ENCODE data around the gene APOD. TPM values are rescaled to one million over a fixed set of nuclear protein-coding genes. Genes with fewer than 3 reads are reported as not detected.

APOD gene
- total RNA-seq, 2 experiments from 2014 or later = 9.3 TPM; not detected in 1

DNA sequence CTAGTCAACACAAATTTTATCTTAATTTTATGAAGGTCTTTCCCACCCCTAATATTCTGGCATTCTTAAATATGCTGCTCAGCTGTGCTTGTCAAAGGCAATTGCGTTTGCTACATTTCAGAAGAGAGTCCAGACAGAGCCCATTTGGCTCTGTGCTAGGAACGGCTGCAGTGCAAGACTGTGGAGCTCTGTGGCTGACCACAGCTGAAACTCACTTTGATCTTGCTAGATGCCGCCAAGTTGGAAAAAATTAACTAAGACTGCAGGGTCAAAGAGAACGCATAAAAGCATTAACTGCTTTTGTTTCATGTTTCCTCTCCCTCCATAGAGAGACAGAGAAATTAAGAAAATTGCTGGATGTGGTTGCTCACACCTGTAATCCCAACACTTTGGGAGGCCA is 33.0 kb downstream of the APOD start:
- Mint-ChIP-seq H3K4me1 (peaks cover 64% of the 10 kb centered on the region), H3K36me3 (no peaks in the 10 kb centered on the region), H3K27me3 (no peaks in the 10 kb centered on the region), H3K9me3 (ENCODE audit: low read depth) (no peaks in the 10 kb centered on the region), H3K4me3 (peak overlapping the region; percentile 71), H3K27ac (peak overlapping the region; percentile 91)
- ATAC-seq = peak; percentile 40
- CTCF ChIA-PET = interaction anchor here (0.8 to 4.0 kb wide), 8 partner anchors 8 to 863 kb away, joined by 3 to 28 read pairs (median 6); partner anchors contain the start of gene XXYLT1
- DNase-seq = peak; percentile 65

DNA sequence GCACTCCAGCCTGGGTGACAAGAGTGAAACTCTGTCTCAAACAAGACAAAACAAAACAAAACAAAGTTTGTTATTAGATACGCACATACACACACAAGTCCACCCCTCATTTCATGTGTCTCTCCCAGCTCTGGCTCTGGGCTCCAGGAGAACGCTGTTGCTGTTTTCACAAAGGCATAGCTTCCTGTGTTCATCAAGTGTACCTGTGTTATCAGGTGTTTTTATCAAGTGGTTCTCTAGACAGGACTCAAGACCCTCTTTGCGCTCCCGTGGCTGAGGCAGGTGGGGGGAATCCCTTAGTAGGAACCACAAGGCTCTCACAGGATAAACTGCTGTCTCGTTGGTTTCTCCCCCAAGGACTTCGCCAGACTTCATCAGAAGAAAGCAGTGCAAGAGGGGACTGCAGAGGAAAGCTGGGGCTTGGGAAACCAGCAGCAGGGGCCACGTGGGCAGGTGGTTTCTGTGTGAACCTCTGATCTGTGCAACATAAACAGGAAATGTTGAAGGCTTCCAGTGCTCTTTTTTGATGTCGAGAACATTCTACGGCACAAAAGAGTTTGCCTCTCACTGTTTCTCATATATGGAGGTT is 33.7 kb downstream of the APOD start:
- Mint-ChIP-seq H3K9me3 (ENCODE audit: low read depth) (no peaks in the 10 kb centered on the region), H3K27ac (peak overlapping the region; percentile 91), H3K4me3 (peak overlapping the region; percentile 71), H3K36me3 (no peaks in the 10 kb centered on the region), H3K4me1 (peaks cover 71% of the 10 kb centered on the region), H3K27me3 (no peaks in the 10 kb centered on the region)
- CTCF ChIA-PET = interaction anchor here (0.7 to 4.0 kb wide), 9 partner anchors 8 to 862 kb away, joined by 3 to 28 read pairs (median 5); partner anchors contain the start of gene XXYLT1
- ATAC-seq (peak; percentile 73), DNase-seq (peak; percentile 92)

DNA sequence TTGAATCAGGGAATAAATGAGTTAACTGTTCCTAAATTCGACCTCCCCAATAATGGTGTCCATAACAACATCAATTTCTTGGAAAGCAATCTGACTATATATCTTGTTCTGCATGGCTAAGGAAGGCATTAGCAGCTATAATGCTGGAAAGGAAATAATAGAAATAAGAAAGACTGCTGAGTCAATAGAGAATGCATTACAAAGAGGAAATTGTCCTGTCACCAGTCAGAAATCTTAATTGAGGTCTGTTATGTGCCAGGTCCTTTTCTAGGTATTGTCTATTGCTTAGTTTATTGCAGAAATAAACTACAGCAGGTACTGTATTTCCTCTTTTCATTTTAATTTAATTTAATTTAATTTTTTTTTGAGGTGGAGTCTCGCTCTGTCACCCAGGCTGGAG is 34.8 kb downstream of the APOD start:
- Mint-ChIP-seq H3K9me3 (ENCODE audit: low read depth) (no peaks in the 10 kb centered on the region), H3K4me3 (no peak overlapping the region), H3K27ac (peak overlapping the region; percentile 0), H3K36me3 (no peaks in the 10 kb centered on the region), H3K4me1 (peaks cover 81% of the 10 kb centered on the region), H3K27me3 (no peaks in the 10 kb centered on the region)
- ATAC-seq (no peak), DNase-seq (no peak)
- CTCF ChIA-PET = interaction anchor here (1.5 to 4.0 kb wide), 2 partner anchors 9 to 278 kb away, joined by 5 to 28 read pairs; partner anchors contain the start of gene XXYLT1

DNA sequence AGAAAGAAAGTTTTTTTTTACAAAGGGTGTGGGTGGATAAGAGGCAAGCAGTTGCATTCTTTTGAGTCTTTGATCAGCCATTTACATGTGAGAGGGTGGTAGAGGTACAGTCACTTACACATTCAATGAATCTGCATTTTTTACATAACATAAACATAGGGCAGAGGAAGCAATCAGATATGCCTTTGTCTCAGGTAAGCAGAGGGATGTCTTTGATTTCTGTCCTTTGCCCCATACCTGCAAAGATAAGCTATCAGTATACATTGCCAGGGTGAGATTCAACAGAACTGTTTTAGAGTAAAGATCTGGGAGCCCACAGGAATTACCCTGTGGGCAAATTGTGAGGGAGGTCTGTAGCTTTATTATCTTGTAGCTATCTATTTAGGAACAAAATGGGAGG is 35.2 kb downstream of the APOD start:
- H3K9me3 Mint-ChIP-seq (ENCODE audit: low read depth) = no peaks in the 10 kb centered on the region
- H3K4me3 Mint-ChIP-seq = no peak overlapping the region

DNA sequence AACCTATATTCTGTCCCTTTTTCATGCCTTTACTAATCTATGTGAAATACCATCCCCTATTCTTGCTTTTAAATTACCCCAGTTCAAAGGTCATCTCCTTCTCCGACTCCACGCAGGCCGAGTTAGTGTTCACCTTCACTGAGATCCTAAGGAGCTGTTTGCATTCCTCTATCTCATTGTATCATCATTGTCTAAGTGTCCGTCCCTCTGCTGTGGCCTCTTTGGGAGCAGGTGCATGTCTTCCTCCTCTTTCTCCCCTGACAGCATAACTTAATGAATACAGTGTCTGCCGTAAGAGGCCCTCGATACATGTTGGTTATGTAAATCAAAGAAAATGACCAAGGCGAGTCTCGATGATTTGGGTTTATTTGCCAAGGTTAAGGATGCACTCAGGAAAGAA is 35.7 kb downstream of the APOD start:
- Mint-ChIP-seq H3K9me3 (ENCODE audit: low read depth) (no peaks in the 10 kb centered on the region), H3K36me3 (no peaks in the 10 kb centered on the region), H3K4me3 (no peak overlapping the region), H3K27ac (no peak overlapping the region), H3K4me1 (peaks cover 80% of the 10 kb centered on the region), H3K27me3 (no peaks in the 10 kb centered on the region)
- ATAC-seq (no peak), DNase-seq (no peak)
- CTCF ChIA-PET = no interaction called here

More for the DNA sequence above, 35.2 kb downstream of the APOD start:
- peak overlapping the region; percentile 0 for H3K27ac Mint-ChIP-seq
- H3K36me3 Mint-ChIP-seq = no peaks in the 10 kb centered on the region
- DNase-seq (no peak), ATAC-seq (no peak)
- peaks cover 85% of the 10 kb centered on the region for H3K4me1 Mint-ChIP-seq
- CTCF ChIA-PET = interaction anchor here (4.0 kb wide), 1 partner anchor 278 kb away, joined by 28 read pairs; the partner anchor contains the start of gene XXYLT1
- no peaks in the 10 kb centered on the region for H3K27me3 Mint-ChIP-seq

DNA sequence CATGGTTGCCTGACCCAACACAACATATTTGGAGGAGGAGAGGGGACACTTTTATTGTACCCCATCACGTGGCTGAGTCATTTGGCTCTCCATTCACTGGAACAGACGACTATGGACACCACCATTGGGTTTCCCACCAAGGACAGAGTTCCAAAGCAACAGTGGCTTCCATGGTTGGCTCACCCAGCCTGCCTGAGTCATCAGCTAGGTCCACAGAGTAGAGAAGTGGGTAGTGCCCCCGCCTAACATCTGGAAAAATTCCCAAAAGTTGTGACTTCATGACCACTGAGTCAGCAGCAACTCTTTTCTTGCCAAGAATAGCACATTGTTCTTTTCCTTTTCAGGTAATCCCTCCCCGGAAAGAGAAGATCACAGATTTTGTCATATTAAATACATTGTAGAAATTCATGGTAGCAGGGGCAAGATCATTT is 37.6 kb downstream of the APOD start:
- DNase-seq (no peak), ATAC-seq (no peak)
- Mint-ChIP-seq H3K4me1 (peaks cover 69% of the 10 kb centered on the region), H3K27me3 (no peaks in the 10 kb centered on the region), H3K36me3 (peaks cover 5% of the 10 kb centered on the region), H3K4me3 (peak overlapping the region; percentile 50), H3K27ac (peak overlapping the region; percentile 90), H3K9me3 (ENCODE audit: low read depth) (no peaks in the 10 kb centered on the region)
- CTCF ChIA-PET = interaction anchor here (1.1 to 12.1 kb wide), 4 partner anchors 9 to 276 kb away, joined by 3 to 115 read pairs (median 4); partner anchors contain the start of gene XXYLT1

DNA sequence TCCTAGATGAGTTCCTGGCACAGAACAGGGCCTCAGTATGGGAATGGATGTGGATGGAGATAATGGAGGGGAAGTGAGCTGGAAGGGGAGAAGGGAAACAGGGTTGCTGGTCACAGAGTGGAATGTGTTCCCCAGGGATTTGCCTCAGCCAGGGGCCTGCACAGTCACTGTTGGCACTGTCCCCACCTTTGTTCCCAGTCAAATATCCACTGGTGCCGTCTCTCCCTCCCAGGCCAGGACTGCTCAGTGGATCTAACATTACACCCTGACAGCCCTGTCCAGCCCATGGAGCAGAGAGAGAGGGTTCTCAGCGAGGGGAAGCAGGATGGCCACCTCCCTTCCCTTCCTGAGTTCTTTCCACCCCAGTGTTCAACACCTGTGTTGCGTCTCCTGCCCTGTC is 39.1 kb downstream of the APOD start:
- Mint-ChIP-seq H3K9me3 (ENCODE audit: low read depth) (no peaks in the 10 kb centered on the region), H3K4me3 (peak overlapping the region; percentile 96), H3K27me3 (no peaks in the 10 kb centered on the region), H3K36me3 (peaks cover 10% of the 10 kb centered on the region), H3K4me1 (peaks cover 71% of the 10 kb centered on the region), H3K27ac (peak overlapping the region; percentile 82)
- CTCF ChIA-PET = interaction anchor here (1.7 to 12.1 kb wide), 2 partner anchors 103 to 274 kb away, joined by 4 to 115 read pairs; partner anchors contain the start of gene XXYLT1
- DNase-seq (no peak), ATAC-seq (no peak)

DNA sequence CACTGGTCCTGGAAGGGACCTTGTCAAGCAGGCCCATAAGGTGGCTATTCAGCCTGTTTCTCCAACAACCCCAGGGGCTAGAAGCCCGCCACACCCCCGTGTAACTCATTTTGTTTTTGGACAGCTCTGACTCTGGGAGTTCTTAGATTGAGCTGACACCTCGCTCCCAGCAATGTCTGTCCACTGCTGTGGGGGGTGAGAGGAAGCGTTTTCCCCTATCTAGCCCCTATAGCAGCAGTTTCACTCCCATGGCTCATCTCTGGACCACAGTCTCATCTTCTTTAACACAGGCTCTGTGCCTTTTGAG is 39.6 kb downstream of the APOD start:
- H3K27me3 Mint-ChIP-seq = no peaks in the 10 kb centered on the region
- peaks cover 13% of the 10 kb centered on the region for H3K36me3 Mint-ChIP-seq
- DNase-seq (no peak), ATAC-seq (no peak)
- peak overlapping the region; percentile 96 for H3K4me3 Mint-ChIP-seq
- H3K9me3 Mint-ChIP-seq (ENCODE audit: low read depth) = no peaks in the 10 kb centered on the region
- H3K27ac Mint-ChIP-seq = peak overlapping the region; percentile 82
- CTCF ChIA-PET = interaction anchor here (4.0 to 12.1 kb wide), 2 partner anchors 20 to 274 kb away, joined by 23 to 115 read pairs; partner anchors contain the start of gene XXYLT1
- H3K4me1 Mint-ChIP-seq = peaks cover 73% of the 10 kb centered on the region

DNA sequence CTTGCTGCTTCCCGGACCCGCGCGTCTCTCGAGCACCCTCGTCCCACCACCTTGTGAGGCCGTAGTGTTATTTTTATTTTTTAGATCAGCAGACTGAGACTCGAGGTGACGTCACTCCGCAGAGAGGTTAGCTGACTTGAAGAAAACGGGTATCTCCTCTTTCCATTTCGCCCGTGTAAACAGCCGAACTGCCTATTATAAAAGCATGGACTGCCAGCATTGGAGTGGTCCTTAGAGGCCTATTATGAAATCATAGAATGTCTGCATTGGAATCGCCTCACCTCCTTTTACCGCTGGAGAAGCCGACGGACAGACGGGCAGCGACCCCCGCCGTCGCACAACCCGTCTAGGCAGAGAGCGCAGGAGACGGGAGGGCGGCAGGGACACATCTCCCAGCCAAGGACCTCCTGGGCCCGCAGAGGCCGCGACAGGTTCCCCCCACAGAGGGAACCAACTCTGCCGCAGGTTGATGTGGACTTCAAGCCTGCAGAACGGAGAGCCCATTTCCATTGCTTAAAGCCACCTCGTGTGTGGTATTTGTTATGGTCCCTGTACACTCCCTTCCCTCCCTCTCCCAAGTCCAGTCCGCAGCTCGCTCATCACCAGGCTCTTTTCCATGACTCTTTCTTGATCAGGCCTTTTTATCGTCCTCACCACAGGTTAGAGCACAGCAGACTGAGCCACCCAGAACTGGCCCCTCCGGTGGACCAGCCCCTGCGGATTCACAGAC is 40.1 kb downstream of the APOD start:
- peak; percentile 0 for ATAC-seq

DNA sequence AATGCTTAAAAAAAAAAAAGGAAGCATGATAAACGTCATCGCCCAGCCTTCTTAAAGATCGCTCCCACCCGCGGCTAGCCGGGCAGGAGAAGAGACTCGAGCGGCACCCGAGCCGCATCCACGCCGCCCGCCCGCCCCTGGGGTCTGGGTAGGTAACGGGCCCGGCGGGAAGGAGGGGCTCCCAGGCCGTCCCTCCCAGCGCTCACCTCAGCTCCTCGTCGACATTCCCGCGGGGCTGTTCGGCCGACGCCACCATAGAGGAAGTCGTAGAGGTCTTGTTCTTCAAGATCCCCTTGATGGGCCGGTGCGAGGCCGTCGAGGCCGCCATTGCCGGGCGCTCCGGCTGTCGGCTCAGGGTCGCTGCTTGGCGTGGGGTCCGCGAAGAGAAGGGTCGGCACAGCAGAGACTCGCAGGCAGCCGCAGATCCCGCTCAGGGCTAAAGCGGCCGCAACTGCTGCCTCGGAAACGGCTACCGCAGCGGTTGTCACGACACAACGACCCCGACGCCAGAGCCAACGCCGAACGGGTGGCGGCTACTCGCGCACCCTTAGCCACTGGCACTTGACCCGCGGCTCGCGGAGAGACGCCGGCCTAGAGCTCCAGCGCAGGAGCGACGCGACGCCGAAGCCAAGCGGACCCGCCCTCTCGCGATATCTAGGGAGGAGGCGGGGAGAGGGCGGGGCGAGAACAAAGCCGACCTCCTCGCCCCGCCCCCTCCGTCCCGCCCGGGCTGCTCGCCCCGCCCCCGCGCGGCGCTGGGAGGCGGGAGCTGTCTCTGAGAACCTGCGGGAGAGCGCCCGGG is 40.8 kb downstream of the APOD start, which contains the start of gene PPP1R2:
Gene PPP1R2, minus strand, starts transcription at position 628 of the 802 bp plus-strand sequence. Its CDS starts 300 bp downstream, at position 328.
- CTCF ChIA-PET = interaction anchor here (0.9 to 12.1 kb wide), 8 partner anchors 8 to 352 kb away, joined by 3 to 115 read pairs (median 5); partner anchors contain the start of gene XXYLT1
- no peaks in the 10 kb centered on the region for H3K9me3 Mint-ChIP-seq (ENCODE audit: low read depth)
- peak; percentile 80 for ATAC-seq
- peak within 1 kb of the TSS; percentile 90 for H3K27ac Mint-ChIP-seq
- H3K27me3 Mint-ChIP-seq = no peaks in the 10 kb centered on the region
- H3K4me3 Mint-ChIP-seq = peak within 1 kb of the TSS; percentile 96
- H3K4me1 Mint-ChIP-seq = peaks cover 72% of the 10 kb centered on the region
- H3K36me3 Mint-ChIP-seq = peaks cover 17% of the 10 kb centered on the region
- peak; percentile 92 for DNase-seq

More for the DNA sequence above, 40.1 kb downstream of the APOD start:
- no peak for DNase-seq
- CTCF ChIA-PET = interaction anchor here (0.6 to 12.1 kb wide), 4 partner anchors 13 to 283 kb away, joined by 3 to 115 read pairs (median 14); partner anchors contain the start of gene XXYLT1
- peak overlapping the region; percentile 82 for H3K27ac Mint-ChIP-seq
- H3K4me3 Mint-ChIP-seq = peak overlapping the region; percentile 96
- peaks cover 15% of the 10 kb centered on the region for H3K36me3 Mint-ChIP-seq
- no peaks in the 10 kb centered on the region for H3K27me3 Mint-ChIP-seq
- no peaks in the 10 kb centered on the region for H3K9me3 Mint-ChIP-seq (ENCODE audit: low read depth)
- H3K4me1 Mint-ChIP-seq = peaks cover 74% of the 10 kb centered on the region

DNA sequence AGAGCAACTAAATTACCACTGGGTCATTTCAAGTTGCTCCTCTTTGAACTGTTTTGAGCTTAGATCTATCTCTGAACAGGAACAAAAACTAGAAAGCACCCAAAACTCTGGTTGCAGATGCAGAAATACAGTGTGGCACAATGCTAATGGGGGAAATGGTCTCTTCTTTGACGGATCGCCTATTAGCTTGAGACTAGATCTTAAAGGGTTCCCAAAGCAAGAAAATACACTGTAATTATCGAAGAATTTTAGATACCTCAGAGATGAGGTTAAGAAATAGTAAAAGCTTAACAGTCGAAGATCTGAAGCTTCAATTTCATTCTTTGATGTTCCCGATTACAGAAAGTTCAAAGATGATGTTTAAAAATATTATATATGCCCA is 41.4 kb downstream of the APOD start:
- DNase-seq (no peak), ATAC-seq (no peak)
- Mint-ChIP-seq H3K9me3 (ENCODE audit: low read depth) (no peaks in the 10 kb centered on the region), H3K4me3 (peak overlapping the region; percentile 96), H3K27ac (peak overlapping the region; percentile 90), H3K36me3 (peaks cover 17% of the 10 kb centered on the region), H3K4me1 (peaks cover 75% of the 10 kb centered on the region), H3K27me3 (no peaks in the 10 kb centered on the region)
- CTCF ChIA-PET = interaction anchor here (0.8 to 12.1 kb wide), 9 partner anchors 9 to 352 kb away, joined by 3 to 115 read pairs (median 4); partner anchors contain the start of gene XXYLT1

DNA sequence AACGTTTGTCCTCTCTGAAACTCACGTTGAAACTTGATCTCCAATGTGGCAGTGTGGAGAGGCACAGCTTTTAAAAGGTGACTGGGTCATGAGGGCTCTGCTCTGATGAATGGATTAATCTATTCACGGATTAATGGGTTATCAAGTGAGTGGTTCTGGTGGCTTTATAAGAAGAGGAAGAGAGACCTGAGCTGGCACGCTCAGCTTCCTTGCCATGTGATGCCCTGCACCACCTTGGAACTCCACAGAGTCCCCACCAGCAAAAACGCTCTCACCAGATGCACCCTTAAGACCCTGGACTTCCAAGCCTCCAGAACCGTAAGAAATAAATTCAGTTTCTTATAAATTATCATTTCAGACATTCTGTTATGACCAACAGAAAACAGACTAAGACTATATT is 43.2 kb downstream of the APOD start:
- Mint-ChIP-seq H3K4me1 (peaks cover 68% of the 10 kb centered on the region), H3K9me3 (ENCODE audit: low read depth) (no peaks in the 10 kb centered on the region), H3K27me3 (no peaks in the 10 kb centered on the region), H3K4me3 (peak overlapping the region; percentile 96), H3K27ac (peak overlapping the region; percentile 80), H3K36me3 (peaks cover 22% of the 10 kb centered on the region)
- no peak for ATAC-seq
- CTCF ChIA-PET = interaction anchor here (4.0 to 12.1 kb wide), 2 partner anchors 16 to 270 kb away, joined by 23 to 115 read pairs; partner anchors contain the start of gene XXYLT1
- DNase-seq = no peak
